Measurements from ENCODE around the gene ACTG2. TPM values are rescaled to one million over a fixed set of nuclear protein-coding genes. Genes with fewer than 3 reads are reported as not detected.
"Not testable (repeated sequence)": the region's sequence is repeated elsewhere in the genome, so short reads cannot be mapped to it uniquely, and the experiment has no call there.

ACTG2 gene
- total and polyA plus RNA-seq, 10 of the 15 experiments (the other 5 are each of a cell fraction or from before 2014, with no cell fraction given): 0.06 to 0.97 (median 0.12) TPM; not detected in 7

GRCh38 chr2:73877984-73878383 is 14.8 kb upstream of the ACTG2 start:
- WGBS (ENCODE audit: insufficient coverage, insufficient replicate concordance, low lambda C conversion rate, missing lambda C conversion rate): 99% methylated on average over 5 of the region's 5 CpGs
- DNase-seq (ENCODE audit: low read depth, low spot score); H3K9me3 ChIP-seq (replicated peaks; ENCODE audit: control insufficient read depth, insufficient read depth, low read length); H3K4me1 ChIP-seq (ENCODE audit: control insufficient read depth, insufficient read depth, low read length); H3K4me3 ChIP-seq; ATAC-seq; in situ Hi-C loops (cut with MboI); H3K36me3 ChIP-seq (ENCODE audit: control insufficient read depth in 2 of 2, insufficient read depth in 2 of 2, low read length in 1 of 2); POLR2A ChIA-PET; H4K20me1 ChIP-seq (ENCODE audit: control insufficient read depth, insufficient read depth); intact Hi-C loops (cut with micrococcal nuclease; ENCODE audit: unreplicated experiment); H3K27me3 ChIP-seq (replicated peaks in 1 of 2; ENCODE audit: control insufficient read depth in 2 of 2, insufficient read depth in 2 of 2, low read length in 1 of 2); H3K9ac ChIP-seq (ENCODE audit: control insufficient read depth, insufficient read depth, low read length); H3K79me2 ChIP-seq (ENCODE audit: control insufficient read depth, insufficient read depth, low read length); H2AFZ ChIP-seq (ENCODE audit: control insufficient read depth, low read depth, low read length); FAIRE-seq; BruUV-seq (replicated peaks); H3K4me2 ChIP-seq (ENCODE audit: control insufficient read depth, insufficient read depth); H3K27ac ChIP-seq (ENCODE audit: control insufficient read depth, insufficient read depth): not testable (repeated sequence)
- CTCF ChIA-PET: interaction anchor here (0.8 kb wide), 1 partner anchor 30 kb away, joined by 4 read pairs; no protein-coding TSS in a partner anchor
- RAD21 ChIA-PET (ENCODE audit: unreplicated experiment): interaction anchor here (1.1 kb wide), 1 partner anchor 272 kb away, joined by 3 read pairs; no protein-coding TSS in a partner anchor
- SMC1A ChIA-PET (ENCODE audit: uncharacterized antibody, unreplicated experiment): interaction anchor here (1.0 kb wide), 1 partner anchor 123 kb away, joined by 3 read pairs; no protein-coding TSS in a partner anchor

DNA sequence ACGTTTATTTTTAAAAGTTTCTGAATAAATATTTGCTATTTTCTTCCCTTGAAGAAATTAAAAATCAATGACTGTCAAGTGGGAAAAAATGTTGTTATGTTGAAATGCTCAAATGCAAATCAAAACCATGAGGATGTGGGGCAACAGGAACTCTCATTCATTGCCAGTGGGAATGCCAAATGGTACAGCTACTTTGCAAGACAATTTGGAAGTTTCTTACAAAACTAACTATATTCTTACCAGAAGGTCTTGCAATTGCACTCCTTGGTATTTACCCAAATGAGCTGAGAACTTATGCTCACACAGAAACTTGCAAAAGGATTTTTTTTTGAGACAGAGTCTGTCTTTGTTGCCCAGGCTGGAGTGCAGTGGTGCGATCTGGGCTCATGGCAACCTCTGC is 7.4 kb upstream of the ACTG2 start:
- no peak overlapping the region for H3K27ac ChIP-seq (ENCODE audit: control insufficient read depth, insufficient read depth)
- intact Hi-C loops (cut with micrococcal nuclease; ENCODE audit: unreplicated experiment) (no loop called here), in situ Hi-C loops (cut with MboI) (no loop called here)
- SMC1A ChIA-PET (ENCODE audit: uncharacterized antibody, unreplicated experiment): no interaction called here
- no peak overlapping the region for H3K9ac ChIP-seq (ENCODE audit: control insufficient read depth, insufficient read depth, low read length)
- no peaks in the 10 kb centered on the region for H3K9me3 ChIP-seq (replicated peaks; ENCODE audit: control insufficient read depth, insufficient read depth, low read length)
- H3K4me2 ChIP-seq (ENCODE audit: control insufficient read depth, insufficient read depth): no peak overlapping the region
- POLR2A ChIA-PET: no interaction called here
- CTCF ChIA-PET: interaction anchor here (1.6 kb wide), 1 partner anchor 58 kb away, joined by 4 read pairs; no protein-coding TSS in a partner anchor
- ATAC-seq (no peak), DNase-seq (ENCODE audit: low read depth, low spot score) (no peak), FAIRE-seq (no peak)
- no peaks in the 10 kb centered on the region for H3K4me1 ChIP-seq (ENCODE audit: control insufficient read depth, insufficient read depth, low read length)
- no peaks in the 10 kb centered on the region for H4K20me1 ChIP-seq (ENCODE audit: control insufficient read depth, insufficient read depth)
- H3K36me3 ChIP-seq (ENCODE audit: control insufficient read depth in 2 of 2, insufficient read depth in 2 of 2, low read length in 1 of 2): no peaks in the 10 kb centered on the region
- H3K79me2 ChIP-seq (ENCODE audit: control insufficient read depth, insufficient read depth, low read length): no peaks in the 10 kb centered on the region
- H3K27me3 ChIP-seq (replicated peaks in 1 of 2; ENCODE audit: control insufficient read depth in 2 of 2, insufficient read depth in 2 of 2, low read length in 1 of 2): no peaks in the 10 kb centered on the region
- no peak overlapping the region for H3K4me3 ChIP-seq
- BruUV-seq (replicated peaks): no TSS peak
- WGBS (ENCODE audit: insufficient coverage, insufficient replicate concordance, low lambda C conversion rate, missing lambda C conversion rate): 52% methylated on average over 2 of the region's 2 CpGs
- no peak overlapping the region for H2AFZ ChIP-seq (ENCODE audit: control insufficient read depth, low read depth, low read length)
- RAD21 ChIA-PET (ENCODE audit: unreplicated experiment): interaction anchor here (1.0 kb wide), 1 partner anchor 101 kb away, joined by 4 read pairs; no protein-coding TSS in a partner anchor
- TF ChIP-seq, protein P1, sequence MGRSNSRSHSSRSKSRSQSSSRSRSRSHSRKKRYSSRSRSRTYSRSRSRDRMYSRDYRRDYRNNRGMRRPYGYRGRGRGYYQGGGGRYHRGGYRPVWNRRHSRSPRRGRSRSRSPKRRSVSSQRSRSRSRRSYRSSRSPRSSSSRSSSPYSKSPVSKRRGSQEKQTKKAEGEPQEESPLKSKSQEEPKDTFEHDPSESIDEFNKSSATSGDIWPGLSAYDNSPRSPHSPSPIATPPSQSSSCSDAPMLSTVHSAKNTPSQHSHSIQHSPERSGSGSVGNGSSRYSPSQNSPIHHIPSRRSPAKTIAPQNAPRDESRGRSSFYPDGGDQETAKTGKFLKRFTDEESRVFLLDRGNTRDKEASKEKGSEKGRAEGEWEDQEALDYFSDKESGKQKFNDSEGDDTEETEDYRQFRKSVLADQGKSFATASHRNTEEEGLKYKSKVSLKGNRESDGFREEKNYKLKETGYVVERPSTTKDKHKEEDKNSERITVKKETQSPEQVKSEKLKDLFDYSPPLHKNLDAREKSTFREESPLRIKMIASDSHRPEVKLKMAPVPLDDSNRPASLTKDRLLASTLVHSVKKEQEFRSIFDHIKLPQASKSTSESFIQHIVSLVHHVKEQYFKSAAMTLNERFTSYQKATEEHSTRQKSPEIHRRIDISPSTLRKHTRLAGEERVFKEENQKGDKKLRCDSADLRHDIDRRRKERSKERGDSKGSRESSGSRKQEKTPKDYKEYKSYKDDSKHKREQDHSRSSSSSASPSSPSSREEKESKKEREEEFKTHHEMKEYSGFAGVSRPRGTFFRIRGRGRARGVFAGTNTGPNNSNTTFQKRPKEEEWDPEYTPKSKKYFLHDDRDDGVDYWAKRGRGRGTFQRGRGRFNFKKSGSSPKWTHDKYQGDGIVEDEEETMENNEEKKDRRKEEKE (IDR thresholded peaks at IDR 0.05): no peak
- TF ChIP-seq RFX5 (IDR thresholded peaks at IDR 0.05; ENCODE audit: low read depth, low read length) (no peak), ZNF24 (IDR thresholded peaks at IDR 0.05) (no peak), YY1 (IDR thresholded peaks at IDR 0.05; ENCODE audit: low read depth, low read length) (no peak), CBX5 (IDR thresholded peaks at IDR 0.05; ENCODE audit: low read depth) (no peak), ZNF274 (IDR thresholded peaks at IDR 0.05; ENCODE audit: insufficient read depth, insufficient read length) (no peak), ZNF384 (IDR thresholded peaks at IDR 0.05; ENCODE audit: borderline replicate concordance, low read depth, low read length) (no peak), ELK1 (IDR thresholded peaks at IDR 0.05; ENCODE audit: low read depth, low read length) (no peak)
- TF ChIP-seq, protein P2, sequence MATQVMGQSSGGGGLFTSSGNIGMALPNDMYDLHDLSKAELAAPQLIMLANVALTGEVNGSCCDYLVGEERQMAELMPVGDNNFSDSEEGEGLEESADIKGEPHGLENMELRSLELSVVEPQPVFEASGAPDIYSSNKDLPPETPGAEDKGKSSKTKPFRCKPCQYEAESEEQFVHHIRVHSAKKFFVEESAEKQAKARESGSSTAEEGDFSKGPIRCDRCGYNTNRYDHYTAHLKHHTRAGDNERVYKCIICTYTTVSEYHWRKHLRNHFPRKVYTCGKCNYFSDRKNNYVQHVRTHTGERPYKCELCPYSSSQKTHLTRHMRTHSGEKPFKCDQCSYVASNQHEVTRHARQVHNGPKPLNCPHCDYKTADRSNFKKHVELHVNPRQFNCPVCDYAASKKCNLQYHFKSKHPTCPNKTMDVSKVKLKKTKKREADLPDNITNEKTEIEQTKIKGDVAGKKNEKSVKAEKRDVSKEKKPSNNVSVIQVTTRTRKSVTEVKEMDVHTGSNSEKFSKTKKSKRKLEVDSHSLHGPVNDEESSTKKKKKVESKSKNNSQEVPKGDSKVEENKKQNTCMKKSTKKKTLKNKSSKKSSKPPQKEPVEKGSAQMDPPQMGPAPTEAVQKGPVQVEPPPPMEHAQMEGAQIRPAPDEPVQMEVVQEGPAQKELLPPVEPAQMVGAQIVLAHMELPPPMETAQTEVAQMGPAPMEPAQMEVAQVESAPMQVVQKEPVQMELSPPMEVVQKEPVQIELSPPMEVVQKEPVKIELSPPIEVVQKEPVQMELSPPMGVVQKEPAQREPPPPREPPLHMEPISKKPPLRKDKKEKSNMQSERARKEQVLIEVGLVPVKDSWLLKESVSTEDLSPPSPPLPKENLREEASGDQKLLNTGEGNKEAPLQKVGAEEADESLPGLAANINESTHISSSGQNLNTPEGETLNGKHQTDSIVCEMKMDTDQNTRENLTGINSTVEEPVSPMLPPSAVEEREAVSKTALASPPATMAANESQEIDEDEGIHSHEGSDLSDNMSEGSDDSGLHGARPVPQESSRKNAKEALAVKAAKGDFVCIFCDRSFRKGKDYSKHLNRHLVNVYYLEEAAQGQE (IDR thresholded peaks at IDR 0.05; ENCODE audit: low read depth, low read length): no peak
